Astrocyte of the spinal cord (primary cell): ENCODE measurements around the gene ZDHHC22.

Source experiments
- DNase-seq: peaks from one replicate; pipeline ENCODE4 v3.0.0; 2011; ENCODE audit warnings: low read depth, low spot score
- H3K4me3 ChIP-seq: 2 replicates; pipeline ENCODE4 v1.5.1; 2011; ENCODE audit warnings: low read depth, mild to moderate bottlenecking, low read length, moderate library complexity
- CTCF ChIP-seq: IDR thresholded peaks from 2 replicates; pipeline ENCODE4 v1.5.1; 2012; ENCODE audit warnings: low read depth, mild to moderate bottlenecking, low read length, inconsistent platforms
- in situ Hi-C: cut with HindIII; loops from 2 replicates; pipeline ENCODE4 v1.10.0; 2017; ENCODE audit warnings: low sequenced_read_pairs

Gene ZDHHC22

GRCh38 chr14:77105145-77105939, 36.2 kb downstream of the ZDHHC22 start:
- H3K4me3 ChIP-seq: no peak overlapping the region
- TF ChIP-seq CTCF: no peak
- in situ Hi-C loops: no loop called here
- no peak for DNase-seq

GRCh38 chr14:77104393-77104792, 37.2 kb downstream of the ZDHHC22 start:
- no peak for DNase-seq
- no peak overlapping the region for H3K4me3 ChIP-seq
- in situ Hi-C loops: no loop called here
- TF ChIP-seq CTCF: no peak

GRCh38 chr14:77103951-77104350, 37.6 kb downstream of the ZDHHC22 start:
- no peak for TF ChIP-seq CTCF
- in situ Hi-C loops: no loop called here
- H3K4me3 ChIP-seq: no peak overlapping the region
- no peak for DNase-seq

GRCh38 chr14:77103475-77103874, 38.1 kb downstream of the ZDHHC22 start:
- TF ChIP-seq CTCF: no peak
- DNase-seq: no peak
- in situ Hi-C loops: no loop called here
- no peak overlapping the region for H3K4me3 ChIP-seq

GRCh38 chr14:77102154-77102553, 39.4 kb downstream of the ZDHHC22 start:
- in situ Hi-C loops: no loop called here
- DNase-seq: no peak
- no peak overlapping the region for H3K4me3 ChIP-seq
- no peak for TF ChIP-seq CTCF

GRCh38 chr14:77100961-77101360, 40.6 kb downstream of the ZDHHC22 start:
- in situ Hi-C loops: no loop called here
- DNase-seq: no peak
- no peak for TF ChIP-seq CTCF

More at GRCh38 chr14:77100961-77101360, 40.6 kb downstream of the ZDHHC22 start:
- H3K4me3 ChIP-seq: no peak overlapping the region
